ENCODE results near the gene PCDHGA6. TPM values are rescaled to one million over a fixed set of nuclear protein-coding genes. Genes with fewer than 3 reads are reported as not detected.
"Not testable (repeated sequence)": the region's sequence is repeated elsewhere in the genome, so short reads cannot be mapped to it uniquely, and the experiment has no call there.

PCDHGA6 gene
- total RNA-seq, 1 donor from 2014 or later = 2.0 TPM

GRCh38 chr5:141374627-141375026, 936 bp downstream of the PCDHGA6 start:
- no peaks in the 10 kb centered on the region for H3K36me3 ChIP-seq
- H3K4me3 ChIP-seq = no peak overlapping the region
- intact Hi-C loops (cut with DNase I) = no loop called here
- peaks cover 88 to 100% of the 10 kb centered on the region in 2 donors for H3K9me3 ChIP-seq
- no peak for DNase-seq (ENCODE audit: low spot score in 2 of 2)
- TF ChIP-seq CTCF (IDR thresholded peaks at IDR 0.05) = no peak
- H3K27me3 ChIP-seq = no peaks in the 10 kb centered on the region
- no peak overlapping the region for H3K27ac ChIP-seq
- H3K4me1 ChIP-seq = no peaks in the 10 kb centered on the region

GRCh38 chr5:141375444-141376155, 1.9 kb downstream of the PCDHGA6 start:
- H3K4me1 ChIP-seq; intact Hi-C loops (cut with DNase I); H3K27ac ChIP-seq; H3K27me3 ChIP-seq; H3K36me3 ChIP-seq; H3K4me3 ChIP-seq; DNase-seq (ENCODE audit: low spot score in 2 of 2): not testable (repeated sequence)
- peaks cover 90 to 99% of the 10 kb centered on the region in 2 donors for H3K9me3 ChIP-seq

- Histone ChIP-seq H3K27me3 (no peaks in the 10 kb centered on the region), H3K36me3 (peaks cover 0 to 6% of the 10 kb centered on the region in 2 donors), H3K27ac (no peak within 1 kb of the TSS), H3K4me1 (no peaks in the 10 kb centered on the region), H3K4me3 (peak within 1 kb of the TSS; percentile 19 to 21), H3K9me3 (peaks cover 85 to 99% of the 10 kb centered on the region in 2 donors)
- no peak for TF ChIP-seq CTCF (IDR thresholded peaks at IDR 0.05)
- DNase-seq (ENCODE audit: low spot score in 2 of 2) = no peak
- intact Hi-C loops (cut with DNase I) = no loop called here
Measured at GRCh38 chr5:141382469-141383294, 9.0 kb downstream of the PCDHGA6 start, which contains the start of gene PCDHGA7. Gene PCDHGA7 (plus strand): TSS chr5:141382742. CDS start chr5:141382900, 158 bp downstream.

GRCh38 chr5:141383345-141383744, 9.7 kb downstream of the PCDHGA6 start:
- Histone ChIP-seq H3K4me3 (no peak overlapping the region), H3K4me1 (no peaks in the 10 kb centered on the region), H3K36me3 (peaks cover 0 to 6% of the 10 kb centered on the region in 2 donors), H3K27me3 (no peaks in the 10 kb centered on the region), H3K27ac (no peak overlapping the region), H3K9me3 (peaks cover 81 to 96% of the 10 kb centered on the region in 2 donors)
- intact Hi-C loops (cut with DNase I) = no loop called here
- DNase-seq (ENCODE audit: low spot score in 2 of 2) = no peak
- TF ChIP-seq CTCF (IDR thresholded peaks at IDR 0.05) = no peak

- peaks cover 0 to 6% of the 10 kb centered on the region in 2 donors for H3K36me3 ChIP-seq
- TF ChIP-seq CTCF (IDR thresholded peaks at IDR 0.05) = no peak
- H3K4me3 ChIP-seq = no peak overlapping the region
- H3K27me3 ChIP-seq = no peaks in the 10 kb centered on the region
- H3K27ac ChIP-seq = no peak overlapping the region
- no peaks in the 10 kb centered on the region for H3K4me1 ChIP-seq
- DNase-seq (ENCODE audit: low spot score in 2 of 2) = no peak
- intact Hi-C loops (cut with DNase I) = no loop called here
- H3K9me3 ChIP-seq = peaks cover 86 to 96% of the 10 kb centered on the region in 2 donors
Measured at GRCh38 chr5:141384471-141385267, 11.0 kb downstream of the PCDHGA6 start.
